ENCODE measurements around the gene AJM1.

- TF ChIP-seq CTCF (IDR thresholded peaks at IDR 0.05; ENCODE audit: insufficient read depth, low read depth, low read length) (no peak), EZH2 (IDR thresholded peaks at IDR 0.05; ENCODE audit: insufficient read depth, low read length) (no peak)
These were observed 8.8 kb downstream of the AJM1 start for GRCh38 chr9:136850866-136851775.

Measured in astrocyte (in vitro differentiated cells and primary cell).